BJ (cell line): ENCODE data around the gene PRR32. TPM values are rescaled to one million over a fixed set of nuclear protein-coding genes. Genes with fewer than 3 reads are reported as not detected.

Experiments used
- CTCF ChIA-PET: fragments of 350-600 bp; formaldehyde crosslinking; extraction: SDS; loops from one replicate; lab custom pipeline; 2021; ENCODE audit warnings: antibody characterized with exemption, inconsistent platforms; lab: Yijun Ruan, JAX
- POLR2A ChIA-PET: fragments of 300-600 bp; sonication (Branson Sonifier 250); formaldehyde crosslinking; extraction: SDS; loops from one replicate; lab custom pipeline; 2021; ENCODE audit warnings: antibody characterized with exemption; lab: Charles Lee
- DNase-seq: peaks from one replicate; pipeline ENCODE4 v3.0.0-alpha.2; 2011; ENCODE audit warnings: low read depth
- H3K27me3 ChIP-seq: 2 replicates; pipeline ENCODE4 v1.6.0; 2011; ENCODE audit warnings: low read length; ENCODE audit not compliant: control insufficient read depth, insufficient read depth
- H3K36me3 ChIP-seq: 2 replicates; pipeline ENCODE4 v1.5.1; 2011; ENCODE audit warnings: low read length; ENCODE audit not compliant: control insufficient read depth, insufficient read depth
- H3K4me3 ChIP-seq: 2 replicates; pipeline ENCODE4 v1.5.1; 2011; ENCODE audit warnings: low read depth, mild to moderate bottlenecking, control low read depth, low read length
- CTCF ChIP-seq: IDR thresholded peaks from 2 replicates; pipeline ENCODE4 v1.5.1; 2011; ENCODE audit warnings: low read depth, mild to moderate bottlenecking, control low read depth, inconsistent platforms, low read length, moderate library complexity; ENCODE audit not compliant: insufficient read depth
- polyA plus RNA-seq: library from polyadenylated mRNA; depleted of rRNA; stranded (reverse); fragments of >200 nt; gene quantifications from 2 replicates; pipeline ENCODE4 v1.2.3, GENCODE V29; 2011

Gene PRR32
- polyA plus RNA-seq, 1 experiment: not detected

DNA sequence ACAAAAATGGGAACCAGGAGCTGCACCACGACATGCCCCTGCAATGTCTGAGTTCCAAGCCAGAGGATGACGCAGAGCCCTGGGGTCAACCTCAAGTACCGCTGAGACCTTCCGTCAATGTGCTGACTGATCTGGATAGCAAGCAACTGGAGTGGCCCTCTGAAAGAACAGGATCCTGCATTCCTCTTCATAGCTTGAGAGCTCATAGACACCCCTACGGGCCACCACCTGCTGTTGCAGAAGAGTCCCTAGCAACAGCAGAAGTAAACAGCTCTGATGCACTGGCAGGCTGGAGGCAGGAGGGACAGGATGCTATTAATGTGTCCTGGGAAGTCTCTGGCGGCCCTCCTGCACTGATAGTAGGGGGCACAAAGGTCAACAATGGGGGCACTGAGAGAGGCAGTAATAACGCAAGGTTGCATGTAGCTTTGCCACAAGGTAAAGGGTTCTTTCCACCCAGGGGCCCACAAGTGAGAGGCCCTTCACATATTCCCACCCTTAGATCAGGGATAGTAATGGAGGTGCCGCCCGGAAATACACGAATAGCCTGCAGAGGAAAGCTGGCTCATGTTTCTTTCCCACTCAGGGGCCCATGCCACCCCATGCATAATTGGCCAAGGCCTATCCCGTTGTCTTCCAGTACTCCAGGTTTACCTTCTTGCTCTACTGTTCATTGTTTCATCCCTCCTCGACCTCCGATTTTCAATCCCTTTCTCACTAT lies 1.3 kb downstream of the PRR32 start:
- CTCF ChIA-PET: no interaction called here
- no peak overlapping the region for H3K4me3 ChIP-seq
- POLR2A ChIA-PET: no interaction called here
- no peaks in the 10 kb centered on the region for H3K27me3 ChIP-seq
- no peak for DNase-seq
- no peak for TF ChIP-seq CTCF
- H3K36me3 ChIP-seq: no peaks in the 10 kb centered on the region

- no peak for TF ChIP-seq CTCF
- POLR2A ChIA-PET: no interaction called here
Measured at GRCh38 chrX:126824338-126825007, 4.9 kb downstream of the PRR32 start.

GRCh38 chrX:126825566-126826193 lies 6.2 kb downstream of the PRR32 start:
- Histone ChIP-seq H3K4me3 (no peak overlapping the region), H3K27me3 (no peaks in the 10 kb centered on the region), H3K36me3 (no peaks in the 10 kb centered on the region)
- no peak for TF ChIP-seq CTCF
- POLR2A ChIA-PET: no interaction called here
- DNase-seq: no peak
- CTCF ChIA-PET: no interaction called here

More at GRCh38 chrX:126824338-126825007, 4.9 kb downstream of the PRR32 start:
- H3K4me3 ChIP-seq: no peak overlapping the region
- no peaks in the 10 kb centered on the region for H3K27me3 ChIP-seq
- H3K36me3 ChIP-seq: no peaks in the 10 kb centered on the region
- CTCF ChIA-PET: no interaction called here
- no peak for DNase-seq

- no peak for TF ChIP-seq CTCF
- H3K4me3 ChIP-seq: no peak overlapping the region
- no peaks in the 10 kb centered on the region for H3K36me3 ChIP-seq
- no peaks in the 10 kb centered on the region for H3K27me3 ChIP-seq
- CTCF ChIA-PET: no interaction called here
- DNase-seq: no peak
- POLR2A ChIA-PET: no interaction called here
Measured at GRCh38 chrX:126836186-126836585, 16.7 kb downstream of the PRR32 start.

GRCh38 chrX:126847143-126847542 lies 27.6 kb downstream of the PRR32 start:
- Histone ChIP-seq H3K4me3 (no peak overlapping the region), H3K27me3 (no peaks in the 10 kb centered on the region), H3K36me3 (no peaks in the 10 kb centered on the region)
- CTCF ChIA-PET: no interaction called here
- POLR2A ChIA-PET: no interaction called here
- no peak for TF ChIP-seq CTCF
- no peak for DNase-seq
